SU-DHL-6 (cell line): ENCODE data around the gene MCRIP2.

Experiments
- EZH2phosphoT487 ChIP-seq: fragments of 200-600 bp; sonication (generic), shearing (Covaris generic); conservative IDR thresholded peaks from 2 replicates; pipeline ENCODE4 v1.6.1; 2018; ENCODE audit warnings: mild to moderate bottlenecking, antibody characterized with exemption, low read length, moderate library complexity, mixed read lengths
- TF ChIP-seq, protein P1 (sequence below): fragments of 200-600 bp; sonication (generic); IDR thresholded peaks from one replicate; pipeline ENCODE4 v1.5.1; 2017; ENCODE audit warnings: antibody characterized with exemption, mild to moderate bottlenecking, low read length, moderate library complexity; ENCODE audit not compliant: insufficient read depth, poor library complexity, severe bottlenecking

- TF ChIP-seq, protein P1, sequence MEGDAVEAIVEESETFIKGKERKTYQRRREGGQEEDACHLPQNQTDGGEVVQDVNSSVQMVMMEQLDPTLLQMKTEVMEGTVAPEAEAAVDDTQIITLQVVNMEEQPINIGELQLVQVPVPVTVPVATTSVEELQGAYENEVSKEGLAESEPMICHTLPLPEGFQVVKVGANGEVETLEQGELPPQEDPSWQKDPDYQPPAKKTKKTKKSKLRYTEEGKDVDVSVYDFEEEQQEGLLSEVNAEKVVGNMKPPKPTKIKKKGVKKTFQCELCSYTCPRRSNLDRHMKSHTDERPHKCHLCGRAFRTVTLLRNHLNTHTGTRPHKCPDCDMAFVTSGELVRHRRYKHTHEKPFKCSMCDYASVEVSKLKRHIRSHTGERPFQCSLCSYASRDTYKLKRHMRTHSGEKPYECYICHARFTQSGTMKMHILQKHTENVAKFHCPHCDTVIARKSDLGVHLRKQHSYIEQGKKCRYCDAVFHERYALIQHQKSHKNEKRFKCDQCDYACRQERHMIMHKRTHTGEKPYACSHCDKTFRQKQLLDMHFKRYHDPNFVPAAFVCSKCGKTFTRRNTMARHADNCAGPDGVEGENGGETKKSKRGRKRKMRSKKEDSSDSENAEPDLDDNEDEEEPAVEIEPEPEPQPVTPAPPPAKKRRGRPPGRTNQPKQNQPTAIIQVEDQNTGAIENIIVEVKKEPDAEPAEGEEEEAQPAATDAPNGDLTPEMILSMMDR = no peak
- TF ChIP-seq EZH2phosphoT487 = no peak
Measured at GRCh38 chr16:694187-694862, 52.7 kb downstream of the MCRIP2 start.
